Measurements from ENCODE around the gene SLC39A3. TPM values are rescaled to one million over a fixed set of nuclear protein-coding genes. Genes with fewer than 3 reads are reported as not detected.

The SLC39A3 gene
- total and polyA plus RNA-seq, 2 of the 8 experiments (the other 6 are each of a cell fraction or from before 2014, with no cell fraction given) = 33.0 to 52.9 TPM

- H3K9ac ChIP-seq (replicated peaks in 1 of 4; ENCODE audit: extremely low read depth in 1 of 4, low read depth in 3 of 4, low read length in 3 of 4) = no peak overlapping the region
- TF ChIP-seq CHD1 (IDR thresholded peaks at IDR 0.05; ENCODE audit: low read depth, low read length) (no peak), POLR2AphosphoS5 (IDR thresholded peaks at IDR 0.05; ENCODE audit: low read depth, low read length) (no peak), RFX5 (IDR thresholded peaks at IDR 0.05; ENCODE audit: borderline replicate concordance, low read depth, low read length) (no peak), SIRT6 (IDR thresholded peaks at IDR 0.05; ENCODE audit: low read length) (no peak), MAFK (IDR thresholded peaks at IDR 0.05; ENCODE audit: low read depth, low read length) (no peak), CREB1 (IDR thresholded peaks at IDR 0.05) (no peak), SP1 (IDR thresholded peaks at IDR 0.05; ENCODE audit: low read depth, low read length) (no peak), SIX5 (IDR thresholded peaks at IDR 0.05; ENCODE audit: low read depth, low read length) (no peak), HDAC6 (IDR thresholded peaks at IDR 0.05; ENCODE audit: low read depth, low read length) (no peak), NANOG (IDR thresholded peaks at IDR 0.05; ENCODE audit: insufficient read depth, low read depth, low read length, poor library complexity, severe bottlenecking) (no peak), BACH1 (IDR thresholded peaks at IDR 0.05; ENCODE audit: low read length) (no peak), E2F6 (IDR thresholded peaks at IDR 0.05) (no peak), TAF7 (optimal IDR thresholded peaks at IDR 0.05; ENCODE audit: borderline replicate concordance, low read depth, low read length) (no peak)
- H3K4me3 ChIP-seq (ENCODE audit: extremely low read depth in 1 of 4, insufficient read depth in 2 of 4, low read depth in 3 of 4, low read length in 4 of 4) = no peak overlapping the region
- 88% methylated on average over 8 of the region's 8 CpGs; no CpG with 5 or more reads in 1 of the 2 experiments for WGBS, 2 experiments (ENCODE audit: extremely low coverage in 1 of 2, insufficient coverage in 1 of 2, insufficient read length in 1 of 2, insufficient replicate concordance in 2 of 2, low coverage in 1 of 2, low lambda C conversion rate in 2 of 2, missing lambda C conversion rate in 1 of 2)
- no peak overlapping the region for H2BK20ac ChIP-seq (ENCODE audit: low read length)
- no peak overlapping the region for H4K5ac ChIP-seq (ENCODE audit: insufficient read length, low read depth, low read length)
- no peak for DNase-seq (ENCODE audit: low read depth in 1 of 2, low spot score in 2 of 2)
- no peak overlapping the region for H2AFZ ChIP-seq (ENCODE audit: low read length)
- H4K91ac ChIP-seq (replicated peaks; ENCODE audit: insufficient read length, low read length) = no peak overlapping the region
- H4K8ac ChIP-seq (ENCODE audit: extremely low read depth, insufficient read depth, low read length) = no peak overlapping the region
- no peaks in the 10 kb centered on the region for H3K23me2 ChIP-seq (ENCODE audit: low read depth, low read length)
- H3K4me1 ChIP-seq (replicated peaks in 1 of 4; ENCODE audit: control insufficient read depth in 3 of 4, insufficient read depth in 4 of 4, low read length in 3 of 4) = no peaks in the 10 kb centered on the region; a peak in 1 of 7 replicates
- H3K79me1 ChIP-seq (ENCODE audit: low read depth, low read length) = peaks cover 12% of the 10 kb centered on the region
- FAIRE-seq = no peak
- CTCF ChIA-PET (ENCODE audit: partially characterized antibody) = interaction anchor here (1.0 to 1.2 kb wide), 4 partner anchors 10 to 182 kb away, joined by 3 to 6 read pairs (median 4); no protein-coding TSS in a partner anchor
- H2BK5ac ChIP-seq (ENCODE audit: low read depth, low read length) = no peak overlapping the region
- no peak overlapping the region for H3K56ac ChIP-seq (replicated peaks; ENCODE audit: insufficient read length, low read depth, low read length)
- H3K23ac ChIP-seq (ENCODE audit: insufficient read length) = no peak overlapping the region
- peaks cover 7 to 23% (median 15%) of the 10 kb centered on the region in 4 experiments; a peak in 7 of 8 replicates for H3K36me3 ChIP-seq (ENCODE audit: control insufficient read depth in 2 of 4, insufficient read depth in 4 of 4, low read length in 3 of 4)
- H3K27ac ChIP-seq (ENCODE audit: low read depth, low read length) = no peak overlapping the region
- H3K27me3 ChIP-seq (replicated peaks in 1 of 4; ENCODE audit: control insufficient read depth in 3 of 4, extremely low read depth in 1 of 4, insufficient read depth in 3 of 4, low read length in 3 of 4) = no peaks in the 10 kb centered on the region
- peaks cover 16 to 35% of the 10 kb centered on the region in 2 experiments for H4K20me1 ChIP-seq (replicated peaks in 1 of 2; ENCODE audit: control insufficient read depth in 1 of 2, insufficient read depth in 2 of 2, low read length in 2 of 2)
- H2BK15ac ChIP-seq (ENCODE audit: low read length) = no peak overlapping the region
- no peak overlapping the region for H2BK120ac ChIP-seq (replicated peaks; ENCODE audit: low read depth, low read length)
- H3K9me3 ChIP-seq (ENCODE audit: insufficient read depth in 2 of 2, low read depth in 1 of 2, low read length in 1 of 2) = no peaks in the 10 kb centered on the region
- H3K79me2 ChIP-seq (ENCODE audit: control insufficient read depth in 1 of 2, insufficient read depth in 2 of 2, low read length in 2 of 2) = peaks cover 15 to 47% of the 10 kb centered on the region in 2 experiments
- no peak overlapping the region for H3K18ac ChIP-seq (ENCODE audit: extremely low read depth, low read length)
- H3K4ac ChIP-seq (replicated peaks; ENCODE audit: insufficient read length, low read depth, low read length) = no peak overlapping the region
- no peak overlapping the region for H2AK5ac ChIP-seq (ENCODE audit: low read depth, low read length)
- no peak overlapping the region for H3K14ac ChIP-seq (ENCODE audit: insufficient read length)
- no peak overlapping the region for H2BK12ac ChIP-seq (ENCODE audit: low read depth, low read length)
- POLR2A ChIA-PET (ENCODE audit: partially characterized antibody) = interaction anchor here (1.2 kb wide), 1 partner anchor 14 kb away, joined by 3 read pairs; no protein-coding TSS in a partner anchor
- no peak overlapping the region for H3K4me2 ChIP-seq (ENCODE audit: insufficient read depth in 1 of 2, low read depth in 2 of 2, low read length in 2 of 2)
These were observed 29.4 kb upstream of the SLC39A3 start for GRCh38 chr19:2769218-2769617.

Measured in H1 (cell line).